BLaER1 treated with 17β-estradiol and CSF1 and Interleukin-3, amounts not matched to agents 10 nM and 100 nM (cell line): ENCODE measurements around the gene FBXO4.
A peak's percentile ranks its signal among the peaks of the same experiment; 100 is the strongest.

Source experiments
- H3K27ac ChIP-seq, 11 experiments: shearing (Covaris generic); formaldehyde crosslinking; 2 replicates each; pipeline ENCODE4 v1.8.1; 2022
- H3K27me3 ChIP-seq, 11 experiments: shearing (Covaris generic); formaldehyde crosslinking; 2 replicates each; pipeline ENCODE4 v1.8.1; 2022
- H3K36me3 ChIP-seq, 11 experiments: shearing (Covaris generic); formaldehyde crosslinking; 2 replicates each; pipeline ENCODE4 v1.8.1; 2022
- H3K4me1 ChIP-seq, 10 experiments: shearing (Covaris generic); formaldehyde crosslinking; 2 replicates each; pipeline ENCODE4 v1.8.1; 2022
- H3K4me2 ChIP-seq, 11 experiments: shearing (Covaris generic); formaldehyde crosslinking; 2 replicates each; pipeline ENCODE4 v1.8.1; 2022
- H3K4me3 ChIP-seq, 10 experiments: shearing (Covaris generic); formaldehyde crosslinking; 2 replicates each; pipeline ENCODE4 v1.8.1; 2022
- H3K9ac ChIP-seq, 11 experiments: shearing (Covaris generic); formaldehyde crosslinking; 2 replicates each; pipeline ENCODE4 v1.8.1; 2022
- H3K9me3 ChIP-seq, 11 experiments: shearing (Covaris generic); formaldehyde crosslinking; replicated peaks in 1 of 11; 2 replicates each; pipeline ENCODE4 v1.8.1; 2022
- H4K20me1 ChIP-seq, 11 experiments: shearing (Covaris generic); formaldehyde crosslinking; 2 replicates each; pipeline ENCODE4 v1.8.1; 2022
- Cebpa-rat ChIP-seq, 11 experiments: shearing (Covaris generic); IDR thresholded peaks; 2 replicates each; pipeline ENCODE4 v1.8.1; 2022

FBXO4 gene

GRCh38 chr5:41908374-41909079 lies 16.6 kb upstream of the FBXO4 start:
- Histone ChIP-seq H3K4me3 (no peak overlapping the region), H3K4me1 (peaks cover 17 to 43% (median 27%) of the 10 kb centered on the region in 10 experiments), H3K4me2 (peak overlapping the region in 7 of 11 experiments; percentile 7 to 50 (median 45); a peak in 11 of 22 replicates), H4K20me1 (peaks cover 0 to 27% (median 0%) of the 10 kb centered on the region in 11 experiments; a peak in 6 of 22 replicates), H3K9ac (peak overlapping the region in 3 of 11 experiments; percentile 28 to 64 (median 51); a peak in 5 of 22 replicates), H3K36me3 (peaks cover 52 to 79% (median 63%) of the 10 kb centered on the region in 11 experiments), H3K9me3 (peaks cover 0 to 13% (median 6%) of the 10 kb centered on the region in 11 experiments; a peak in 6 of 22 replicates), H3K27me3 (no peaks in the 10 kb centered on the region), H3K27ac (peak overlapping the region in 1 of 11 experiments; percentile 16; a peak in 1 of 22 replicates)
- no peak for TF ChIP-seq Cebpa-rat (IDR thresholded peaks at IDR 0.05)

DNA sequence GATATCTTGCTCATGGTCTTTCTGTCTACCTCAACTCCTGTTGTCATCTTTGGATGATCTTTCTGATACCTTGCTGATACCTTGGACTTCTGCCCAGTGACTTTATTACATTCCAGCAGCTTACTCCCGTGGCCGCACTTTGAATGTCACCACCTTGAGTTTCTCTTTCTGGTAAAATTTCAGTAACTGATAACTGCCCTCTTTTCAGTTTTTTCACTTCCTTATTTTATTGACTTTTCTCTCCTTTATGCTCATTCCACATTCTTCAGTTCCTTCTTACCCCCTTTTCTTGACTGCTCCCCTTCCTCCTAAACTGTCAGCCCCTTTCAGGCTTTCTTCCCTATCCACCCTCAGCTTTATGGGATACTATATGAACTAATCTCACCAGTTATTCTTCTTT lies 7.0 kb upstream of the FBXO4 start:
- no peak for TF ChIP-seq Cebpa-rat (IDR thresholded peaks at IDR 0.05)
- peak overlapping the region in 3 of 11 experiments; percentile 7 to 38 (median 32); a peak in 4 of 22 replicates for H3K4me2 ChIP-seq
- H3K4me1 ChIP-seq = peaks cover 0 to 23% (median 0%) of the 10 kb centered on the region in 10 experiments; a peak in 7 of 20 replicates
- H3K9me3 ChIP-seq = peaks cover 15 to 26% (median 21%) of the 10 kb centered on the region in 11 experiments; a peak in 20 of 22 replicates
- H3K4me3 ChIP-seq = no peak overlapping the region
- H4K20me1 ChIP-seq = peaks cover 0 to 21% (median 0%) of the 10 kb centered on the region in 11 experiments; a peak in 3 of 22 replicates
- peaks cover 74 to 95% (median 82%) of the 10 kb centered on the region in 11 experiments for H3K36me3 ChIP-seq
- H3K27ac ChIP-seq = no peak overlapping the region; a peak in 1 of 22 replicates
- no peaks in the 10 kb centered on the region for H3K27me3 ChIP-seq
- H3K9ac ChIP-seq = no peak overlapping the region

DNA sequence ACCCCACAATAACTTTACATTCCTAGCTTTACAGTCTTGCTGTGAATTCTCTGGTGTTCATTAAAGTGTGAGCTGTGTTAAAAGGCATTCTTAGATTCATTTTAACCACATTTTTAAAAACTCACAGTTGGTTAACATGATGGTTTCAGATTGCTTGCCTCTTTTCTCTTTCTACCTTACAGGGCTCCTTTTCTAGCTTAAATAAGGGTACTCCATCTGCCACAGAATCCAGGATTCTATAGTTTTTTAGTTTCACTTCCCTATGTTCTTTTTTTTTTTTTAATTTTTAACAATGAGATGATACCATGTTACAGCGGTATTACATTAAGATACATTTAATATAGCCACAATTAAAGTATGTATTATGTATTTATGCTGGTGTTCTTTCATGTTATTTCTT lies 3.9 kb upstream of the FBXO4 start:
- Histone ChIP-seq H3K4me2 (peak overlapping the region in 3 of 11 experiments; percentile 0 to 16 (median 10); a peak in 4 of 22 replicates), H3K9ac (no peak overlapping the region)

DNA sequence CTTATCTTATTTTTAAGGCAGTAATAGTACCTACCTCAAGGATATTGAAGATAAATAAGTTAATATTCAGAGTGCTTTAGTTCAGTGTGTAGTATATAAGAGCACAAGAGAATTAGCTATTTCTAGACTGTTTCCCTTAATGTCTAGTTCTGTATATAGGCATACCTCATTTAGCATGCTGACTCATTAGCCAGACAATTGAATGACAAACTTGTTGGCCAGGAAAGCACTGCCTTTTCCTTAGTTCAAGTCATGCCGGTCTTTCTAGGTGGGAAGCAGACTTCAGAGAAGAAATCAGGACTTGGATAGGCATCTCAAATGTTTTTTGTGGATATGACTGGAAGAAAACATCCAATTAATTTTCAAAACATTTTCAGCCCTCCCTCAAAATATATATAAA lies 3.2 kb upstream of the FBXO4 start:
- peaks cover 0 to 19% (median 15%) of the 10 kb centered on the region in 11 experiments; a peak in 15 of 22 replicates for H3K27me3 ChIP-seq
- H4K20me1 ChIP-seq = peaks cover 0 to 21% (median 0%) of the 10 kb centered on the region in 11 experiments; a peak in 3 of 22 replicates
- no peak overlapping the region for H3K4me3 ChIP-seq
- TF ChIP-seq Cebpa-rat (IDR thresholded peaks at IDR 0.05) = no peak
- peaks cover 37 to 57% (median 45%) of the 10 kb centered on the region in 11 experiments for H3K36me3 ChIP-seq
- no peak overlapping the region for H3K27ac ChIP-seq
- peaks cover 14 to 50% (median 20%) of the 10 kb centered on the region in 10 experiments for H3K4me1 ChIP-seq
- no peaks in the 10 kb centered on the region for H3K9me3 ChIP-seq
- H3K9ac ChIP-seq = no peak overlapping the region
- 0 out of 22 replicates have a peak overlapping the region, but pooled peaks of 1 of the 11 experiments have one; percentile 7 for H3K4me2 ChIP-seq

More for the DNA sequence above, 3.9 kb upstream of the FBXO4 start:
- no peak overlapping the region for H3K4me3 ChIP-seq
- H3K27ac ChIP-seq = no peak overlapping the region
- peaks cover 14 to 43% (median 18%) of the 10 kb centered on the region in 10 experiments for H3K4me1 ChIP-seq
- TF ChIP-seq Cebpa-rat (IDR thresholded peaks at IDR 0.05) = no peak
- H4K20me1 ChIP-seq = peaks cover 0 to 21% (median 0%) of the 10 kb centered on the region in 11 experiments; a peak in 3 of 22 replicates
- peaks cover 44 to 64% (median 52%) of the 10 kb centered on the region in 11 experiments for H3K36me3 ChIP-seq
- no peaks in the 10 kb centered on the region for H3K9me3 ChIP-seq
- peaks cover 0 to 13% (median 10%) of the 10 kb centered on the region in 11 experiments; a peak in 15 of 22 replicates for H3K27me3 ChIP-seq

DNA sequence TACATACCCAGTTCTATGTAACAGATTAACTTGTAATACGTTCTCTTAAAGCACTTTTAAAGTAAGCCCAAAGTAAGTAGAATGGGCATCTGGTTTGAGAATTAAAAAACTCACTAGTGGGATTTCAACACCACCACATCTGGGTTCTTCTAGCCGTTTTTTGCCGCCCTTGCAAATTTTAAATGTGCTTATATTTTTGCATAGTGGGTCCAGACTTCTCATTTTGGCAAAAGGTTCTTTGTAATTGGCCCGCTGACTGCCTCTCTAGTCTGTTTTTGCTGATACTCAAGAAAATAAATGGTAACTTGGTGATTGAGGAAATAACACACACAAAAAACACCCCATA lies 582 bp upstream of the FBXO4 start:
- Histone ChIP-seq H3K9ac (peak overlapping the region; percentile 85 to 96 (median 90)), H3K4me1 (peaks cover 14 to 43% (median 20%) of the 10 kb centered on the region in 10 experiments), H3K9me3 (no peaks in the 10 kb centered on the region), H3K27ac (peak overlapping the region; percentile 87 to 96 (median 92)), H3K36me3 (peaks cover 14 to 33% (median 21%) of the 10 kb centered on the region in 11 experiments), H4K20me1 (peaks cover 0 to 12% (median 0%) of the 10 kb centered on the region in 11 experiments; a peak in 1 of 22 replicates), H3K4me2 (peak overlapping the region; percentile 85 to 100 (median 95)), H3K27me3 (peaks cover 0 to 20% (median 15%) of the 10 kb centered on the region in 11 experiments; a peak in 15 of 22 replicates), H3K4me3 (peak overlapping the region; percentile 69 to 87 (median 79))
- no peak for TF ChIP-seq Cebpa-rat (IDR thresholded peaks at IDR 0.05)

GRCh38 chr5:41925555-41925951 lies 472 bp downstream of the FBXO4 start:
- Histone ChIP-seq H3K36me3 (peaks cover 4 to 33% (median 15%) of the 10 kb centered on the region in 11 experiments; a peak in 21 of 22 replicates), H3K4me1 (peaks cover 14 to 35% (median 20%) of the 10 kb centered on the region in 10 experiments), H4K20me1 (peaks cover 0 to 5% (median 0%) of the 10 kb centered on the region in 11 experiments; a peak in 1 of 22 replicates), H3K27me3 (peaks cover 0 to 20% (median 15%) of the 10 kb centered on the region in 11 experiments; a peak in 15 of 22 replicates), H3K27ac (peak overlapping the region; percentile 87 to 96 (median 92)), H3K4me2 (peak overlapping the region; percentile 85 to 100 (median 95)), H3K9me3 (no peaks in the 10 kb centered on the region), H3K9ac (peak overlapping the region; percentile 85 to 96 (median 90)), H3K4me3 (peak overlapping the region; percentile 69 to 87 (median 79))
- TF ChIP-seq Cebpa-rat (IDR thresholded peaks at IDR 0.05) = no peak

GRCh38 chr5:41927604-41928003 lies 2.5 kb downstream of the FBXO4 start:
- H3K27me3 ChIP-seq = peaks cover 0 to 20% (median 15%) of the 10 kb centered on the region in 11 experiments; a peak in 15 of 22 replicates
- no peak overlapping the region for H3K4me2 ChIP-seq
- no peak overlapping the region for H3K27ac ChIP-seq
- peaks cover 0 to 27% (median 5%) of the 10 kb centered on the region in 11 experiments; a peak in 5 of 22 replicates for H3K36me3 ChIP-seq
- H3K4me1 ChIP-seq = peaks cover 14 to 28% (median 20%) of the 10 kb centered on the region in 10 experiments
- H3K4me3 ChIP-seq = no peak overlapping the region
- H4K20me1 ChIP-seq = no peaks in the 10 kb centered on the region
- TF ChIP-seq Cebpa-rat (IDR thresholded peaks at IDR 0.05) = no peak
- no peak overlapping the region for H3K9ac ChIP-seq
- H3K9me3 ChIP-seq = 0 out of 22 replicates have a peak, but pooled peaks cover 0 to 3% (median 0%) of the 10 kb centered on the region in 11 experiments

DNA sequence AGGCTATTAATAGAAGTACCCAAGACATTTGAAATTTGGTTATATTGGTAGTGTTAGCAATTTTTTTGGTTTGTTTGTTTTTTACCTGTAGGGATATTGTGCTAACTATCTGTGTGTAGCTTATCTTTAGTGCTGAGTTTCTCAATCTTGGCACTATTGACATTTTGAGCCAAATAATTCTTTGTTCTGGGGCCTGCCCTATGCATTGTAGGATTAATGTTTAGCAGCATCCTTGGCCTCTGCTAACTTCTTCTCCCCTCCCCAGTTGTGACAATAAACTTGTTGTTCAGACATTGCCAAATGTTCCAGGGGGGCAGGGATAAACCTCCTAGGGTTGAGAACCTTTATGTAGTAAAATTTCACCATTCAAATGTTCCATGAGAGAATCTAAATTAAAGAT lies 4.0 kb downstream of the FBXO4 start:
- 0 out of 22 replicates have a peak, but pooled peaks cover 0 to 3% (median 0%) of the 10 kb centered on the region in 11 experiments for H3K9me3 ChIP-seq
- H3K4me1 ChIP-seq = peaks cover 14 to 21% (median 19%) of the 10 kb centered on the region in 10 experiments
- no peak overlapping the region for H3K27ac ChIP-seq
- no peak overlapping the region for H3K4me2 ChIP-seq
- H3K4me3 ChIP-seq = no peak overlapping the region
- TF ChIP-seq Cebpa-rat (IDR thresholded peaks at IDR 0.05) = no peak
- peaks cover 0 to 20% (median 15%) of the 10 kb centered on the region in 11 experiments; a peak in 15 of 22 replicates for H3K27me3 ChIP-seq
- no peaks in the 10 kb centered on the region for H4K20me1 ChIP-seq
- H3K36me3 ChIP-seq = peaks cover 0 to 32% (median 0%) of the 10 kb centered on the region in 11 experiments; a peak in 4 of 22 replicates
- no peak overlapping the region for H3K9ac ChIP-seq
